ENCODE results near the gene GUCY2F. TPM values are rescaled to one million over a fixed set of nuclear protein-coding genes. Genes with fewer than 3 reads are reported as not detected.

Gene GUCY2F
- total RNA-seq, 1 donor from 2014 or later, result not detected

DNA sequence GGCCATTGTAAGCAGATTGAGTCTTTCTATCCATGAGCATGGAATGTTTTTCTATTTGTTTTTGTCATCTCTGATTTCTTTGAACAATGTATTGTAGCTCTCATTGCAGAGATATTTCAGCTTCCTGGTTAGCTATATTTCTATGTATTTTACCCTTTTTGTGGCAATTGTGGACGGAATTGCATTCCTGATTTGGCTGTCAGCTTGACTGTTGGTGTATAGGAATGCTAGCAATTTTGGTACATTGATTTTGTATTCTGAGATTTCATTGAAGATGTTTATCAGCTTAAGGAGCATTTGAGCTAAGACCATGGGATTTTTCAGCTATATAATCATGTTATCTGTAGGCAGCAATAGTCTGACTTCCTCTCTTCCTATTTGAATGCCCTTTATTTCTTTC is 154.6 kb downstream of the GUCY2F start:
- DNase-seq, result no peak

Other genes with a start within 250 kb of the GUCY2F start
- gene NXT2, start 54.8 kb upstream of the GUCY2F start, total RNA-seq, result 15.2 TPM
- 1.8 TPM for gene KCNE5, start 143.1 kb upstream of the GUCY2F start, total RNA-seq

All from skin of body (tissue), 2 donors.